Osteoblast (primary cell): ENCODE data around the gene AOPEP. TPM values are rescaled to one million over a fixed set of nuclear protein-coding genes. Genes with fewer than 3 reads are reported as not detected.

ENCODE experiments used
- DNase-seq: peaks from one replicate; pipeline ENCODE4 v3.0.0; 2011; ENCODE audit warnings: low spot score, mixed read lengths; ENCODE audit not compliant: insufficient read length; ENCODE audit errors: missing footprints
- H2AFZ ChIP-seq: 2 replicates; pipeline ENCODE4 v1.6.0; 2011; ENCODE audit warnings: mild to moderate bottlenecking, low read length
- H3K27ac ChIP-seq: 2 replicates; pipeline ENCODE4 v1.5.1; 2011; ENCODE audit warnings: mild to moderate bottlenecking, low read depth, low read length, moderate library complexity
- H3K27me3 ChIP-seq: 2 replicates; pipeline ENCODE4 v1.6.0; 2012; ENCODE audit warnings: mild to moderate bottlenecking, control low read depth, inconsistent platforms, low read length, moderate library complexity; ENCODE audit not compliant: insufficient read depth
- H3K36me3 ChIP-seq: 2 replicates; pipeline ENCODE4 v1.5.1; 2011; ENCODE audit warnings: mild to moderate bottlenecking, low read length, control low read depth, moderate library complexity; ENCODE audit not compliant: insufficient read depth
- H3K4me1 ChIP-seq: 2 replicates; pipeline ENCODE4 v1.5.1; 2011; ENCODE audit warnings: mild to moderate bottlenecking, low read length, control low read depth, moderate library complexity; ENCODE audit not compliant: insufficient read depth
- H3K4me2 ChIP-seq: 2 replicates; pipeline ENCODE4 v1.6.0; 2011; ENCODE audit warnings: mild to moderate bottlenecking, low read length; ENCODE audit not compliant: insufficient read depth
- H3K4me3 ChIP-seq: fragments of 200-600 bp; sonication (generic); 3 replicates; pipeline ENCODE4 v1.5.1; 2012; ENCODE audit warnings: mild to moderate bottlenecking, low read length, inconsistent platforms; ENCODE audit not compliant: insufficient read depth
- H3K79me2 ChIP-seq: 2 replicates; pipeline ENCODE4 v1.6.0; 2012; ENCODE audit warnings: mild to moderate bottlenecking, low read length, control low read depth, inconsistent platforms; ENCODE audit not compliant: insufficient read depth
- H3K9me3 ChIP-seq: 2 replicates; pipeline ENCODE4 v1.5.1; 2011; ENCODE audit warnings: low read depth, low read length, control low read depth
- H4K20me1 ChIP-seq: 2 replicates; pipeline ENCODE4 v1.6.0; 2012; ENCODE audit warnings: mild to moderate bottlenecking, low read length, control low read depth; ENCODE audit not compliant: insufficient read depth
- total RNA-seq: library from RNA; depleted of rRNA; stranded (reverse); fragments of >200 nt; gene quantifications from 2 replicates; pipeline ENCODE4 v1.2.3, GENCODE V29; 2012
- TF ChIP-seq, protein P1 (sequence below): IDR thresholded peaks from 2 replicates; pipeline ENCODE4 v1.5.1; 2011; ENCODE audit warnings: mild to moderate bottlenecking, low read depth, low read length, moderate library complexity; ENCODE audit errors: extremely low read depth

The AOPEP gene
- total RNA-seq, 1 donor = 131 TPM

DNA sequence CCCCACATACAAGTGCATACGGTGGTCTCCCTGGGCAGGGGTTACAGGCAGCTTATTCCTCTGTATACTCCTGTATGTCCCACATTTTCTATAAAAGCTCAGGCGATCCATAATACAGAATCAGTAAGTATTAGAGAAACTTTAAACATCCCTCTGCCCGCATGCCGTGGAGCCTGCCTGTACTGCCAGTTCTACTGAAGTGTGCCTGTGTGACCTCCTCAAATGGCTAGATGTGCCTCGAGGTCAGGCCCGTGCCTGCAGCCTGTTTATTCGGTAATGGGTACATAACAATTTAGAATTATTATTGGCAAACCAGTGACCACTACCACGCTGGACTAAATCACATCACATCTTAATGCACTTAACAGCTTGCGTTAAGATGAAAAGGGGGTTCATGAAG lies 400.2 kb downstream of the AOPEP start:
- no peaks in the 10 kb centered on the region for H3K79me2 ChIP-seq
- no peaks in the 10 kb centered on the region for H3K9me3 ChIP-seq
- H3K27me3 ChIP-seq = no peaks in the 10 kb centered on the region
- no peak overlapping the region for H2AFZ ChIP-seq
- H3K4me2 ChIP-seq = peak overlapping the region; percentile 92
- no peaks in the 10 kb centered on the region for H4K20me1 ChIP-seq
- DNase-seq = no peak
- TF ChIP-seq, protein P1, sequence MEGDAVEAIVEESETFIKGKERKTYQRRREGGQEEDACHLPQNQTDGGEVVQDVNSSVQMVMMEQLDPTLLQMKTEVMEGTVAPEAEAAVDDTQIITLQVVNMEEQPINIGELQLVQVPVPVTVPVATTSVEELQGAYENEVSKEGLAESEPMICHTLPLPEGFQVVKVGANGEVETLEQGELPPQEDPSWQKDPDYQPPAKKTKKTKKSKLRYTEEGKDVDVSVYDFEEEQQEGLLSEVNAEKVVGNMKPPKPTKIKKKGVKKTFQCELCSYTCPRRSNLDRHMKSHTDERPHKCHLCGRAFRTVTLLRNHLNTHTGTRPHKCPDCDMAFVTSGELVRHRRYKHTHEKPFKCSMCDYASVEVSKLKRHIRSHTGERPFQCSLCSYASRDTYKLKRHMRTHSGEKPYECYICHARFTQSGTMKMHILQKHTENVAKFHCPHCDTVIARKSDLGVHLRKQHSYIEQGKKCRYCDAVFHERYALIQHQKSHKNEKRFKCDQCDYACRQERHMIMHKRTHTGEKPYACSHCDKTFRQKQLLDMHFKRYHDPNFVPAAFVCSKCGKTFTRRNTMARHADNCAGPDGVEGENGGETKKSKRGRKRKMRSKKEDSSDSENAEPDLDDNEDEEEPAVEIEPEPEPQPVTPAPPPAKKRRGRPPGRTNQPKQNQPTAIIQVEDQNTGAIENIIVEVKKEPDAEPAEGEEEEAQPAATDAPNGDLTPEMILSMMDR = no peak
- H3K4me1 ChIP-seq = peaks cover 22% of the 10 kb centered on the region
- no peaks in the 10 kb centered on the region for H3K36me3 ChIP-seq
- H3K27ac ChIP-seq = no peak overlapping the region
- H3K4me3 ChIP-seq = no peak overlapping the region

DNA sequence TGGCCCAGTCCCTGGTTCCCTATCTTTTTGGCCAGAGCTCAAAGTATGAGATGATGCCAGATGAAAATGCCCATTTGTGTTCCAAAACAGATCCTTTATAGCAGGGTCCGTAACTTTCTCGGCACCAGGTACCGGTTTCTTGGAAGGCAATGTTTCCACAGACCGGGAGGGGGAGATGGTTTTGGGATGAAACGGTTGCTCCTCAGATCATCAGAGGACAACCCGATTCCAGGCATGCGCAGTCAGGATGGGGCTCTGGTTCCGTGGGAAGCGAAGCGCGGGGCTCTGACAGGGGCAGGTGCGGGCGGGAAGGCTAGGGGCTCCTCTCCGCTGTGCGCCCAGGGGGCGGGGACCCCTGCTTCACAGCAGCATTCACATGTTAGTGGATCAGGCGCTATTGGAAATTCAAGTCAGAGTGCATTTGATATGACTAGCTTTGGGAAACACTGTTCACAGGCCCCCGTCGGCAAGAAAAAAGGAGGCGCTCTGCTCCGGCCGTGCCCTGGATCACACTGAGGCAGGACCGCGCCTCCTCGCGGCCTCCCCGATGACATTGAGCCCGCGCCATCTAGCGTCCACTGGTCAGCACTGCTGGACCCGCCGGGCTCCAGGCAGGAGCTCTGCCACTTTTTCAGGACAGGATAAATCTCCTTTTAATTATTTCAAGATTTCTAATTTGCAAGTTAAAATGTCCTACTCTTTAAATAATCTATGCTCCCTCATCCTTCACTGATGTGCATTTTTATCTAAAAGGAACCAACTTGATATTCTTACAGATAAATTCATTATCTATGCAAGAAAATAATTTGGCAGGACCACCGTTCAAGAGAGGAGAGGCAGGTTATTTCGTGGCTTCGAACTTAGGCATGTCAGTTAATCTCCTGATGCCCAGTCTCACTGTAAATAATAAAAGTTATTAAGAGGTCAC lies 401.0 kb downstream of the AOPEP start:
- TF ChIP-seq, protein P1 = peak; percentile 96

DNA sequence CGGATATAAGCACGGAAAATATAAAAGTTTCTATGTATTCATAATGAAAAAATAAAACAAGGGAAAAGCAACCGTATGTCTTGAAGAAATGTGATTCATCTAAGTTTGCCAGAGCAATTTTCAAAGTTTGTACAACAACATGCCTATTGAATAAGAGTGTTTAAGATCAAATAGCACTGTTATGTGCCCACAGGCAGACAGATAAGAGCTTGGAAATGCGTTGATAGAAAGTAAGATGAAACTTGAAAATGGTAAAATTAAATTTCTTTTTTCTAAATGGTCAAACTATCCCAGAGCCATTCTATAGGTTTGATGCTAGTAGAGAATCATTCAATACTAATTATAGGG lies 401.7 kb downstream of the AOPEP start:
- TF ChIP-seq, protein P1 = no peak
- Histone ChIP-seq H3K36me3 (no peaks in the 10 kb centered on the region), H3K27ac (no peak overlapping the region), H3K4me2 (peak overlapping the region; percentile 92), H3K9me3 (no peaks in the 10 kb centered on the region), H3K4me3 (no peak overlapping the region), H2AFZ (no peak overlapping the region), H3K79me2 (no peaks in the 10 kb centered on the region), H3K4me1 (peaks cover 22% of the 10 kb centered on the region), H4K20me1 (no peaks in the 10 kb centered on the region), H3K27me3 (no peaks in the 10 kb centered on the region)
- DNase-seq = no peak

More for the DNA sequence above, 401.0 kb downstream of the AOPEP start:
- H4K20me1 ChIP-seq = no peaks in the 10 kb centered on the region
- H3K4me1 ChIP-seq = peaks cover 22% of the 10 kb centered on the region
- H3K27me3 ChIP-seq = no peaks in the 10 kb centered on the region
- no peaks in the 10 kb centered on the region for H3K79me2 ChIP-seq
- H3K9me3 ChIP-seq = no peaks in the 10 kb centered on the region
- H3K4me2 ChIP-seq = peak overlapping the region; percentile 92
- peak overlapping the region; percentile 48 for H3K27ac ChIP-seq
- peak; percentile 95 for DNase-seq
- peak overlapping the region; percentile 71 for H3K4me3 ChIP-seq
- no peaks in the 10 kb centered on the region for H3K36me3 ChIP-seq
- peak overlapping the region; percentile 59 for H2AFZ ChIP-seq

DNA sequence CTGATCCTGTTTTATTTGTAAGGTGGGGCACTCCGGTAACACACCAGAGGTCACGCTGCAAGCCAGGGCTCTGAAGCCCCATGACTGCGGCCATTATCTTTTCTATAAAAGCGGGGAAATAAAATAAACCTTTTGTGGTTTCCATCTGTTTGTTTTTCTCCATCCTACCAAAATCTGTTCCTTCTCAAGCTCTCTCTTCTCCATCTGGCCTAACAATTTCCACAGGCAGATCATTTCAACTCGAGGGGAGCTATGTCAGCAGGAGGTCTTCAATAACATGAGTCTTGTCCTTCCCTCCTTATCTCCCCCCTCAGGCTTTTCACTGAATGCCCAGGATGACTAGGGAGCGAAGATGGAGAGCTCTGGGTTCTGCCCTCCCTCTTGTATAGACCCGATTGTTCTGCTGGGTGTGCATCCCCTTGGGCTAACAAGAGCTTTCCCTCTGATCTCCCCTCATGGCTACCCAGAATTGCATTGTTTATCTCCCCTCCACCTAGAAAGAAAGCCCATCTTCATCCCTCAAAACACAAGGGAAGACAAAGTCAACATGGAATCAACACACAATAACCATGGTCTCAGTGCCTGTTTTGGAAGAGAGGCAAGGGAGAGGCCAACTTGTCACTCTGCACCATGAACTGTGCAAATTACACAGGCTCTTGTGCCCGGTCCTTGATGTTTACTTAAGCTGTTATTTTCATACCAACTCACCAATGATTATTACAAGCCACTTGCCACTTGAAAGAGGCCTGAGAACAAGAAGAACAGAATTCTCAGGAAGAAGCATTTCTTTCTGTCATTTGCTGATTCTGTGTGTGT lies 403.2 kb downstream of the AOPEP start:
- TF ChIP-seq, protein P1 = no peak
- no peak for DNase-seq
- no peaks in the 10 kb centered on the region for H3K79me2 ChIP-seq
- no peak overlapping the region for H3K4me3 ChIP-seq
- no peaks in the 10 kb centered on the region for H3K9me3 ChIP-seq
- no peak overlapping the region for H2AFZ ChIP-seq
- H3K4me2 ChIP-seq = no peak overlapping the region
- H3K27ac ChIP-seq = no peak overlapping the region
- H3K27me3 ChIP-seq = no peaks in the 10 kb centered on the region
- H3K4me1 ChIP-seq = peaks cover 22% of the 10 kb centered on the region
- H3K36me3 ChIP-seq = no peaks in the 10 kb centered on the region
- H4K20me1 ChIP-seq = no peaks in the 10 kb centered on the region
